T-helper 22 cell (primary cell): ENCODE results near the gene CCDC88B.

Experiments used
- DNase-seq: peaks from one replicate; pipeline ENCODE4 v3.0.0-alpha.2; 2020; ENCODE audit warnings: low read depth

The CCDC88B gene

GRCh38 chr11:64382586-64382985, 42.6 kb downstream of the CCDC88B start:
- DNase-seq = no peak

GRCh38 chr11:64383580-64383979, 43.6 kb downstream of the CCDC88B start:
- DNase-seq = no peak

DNA sequence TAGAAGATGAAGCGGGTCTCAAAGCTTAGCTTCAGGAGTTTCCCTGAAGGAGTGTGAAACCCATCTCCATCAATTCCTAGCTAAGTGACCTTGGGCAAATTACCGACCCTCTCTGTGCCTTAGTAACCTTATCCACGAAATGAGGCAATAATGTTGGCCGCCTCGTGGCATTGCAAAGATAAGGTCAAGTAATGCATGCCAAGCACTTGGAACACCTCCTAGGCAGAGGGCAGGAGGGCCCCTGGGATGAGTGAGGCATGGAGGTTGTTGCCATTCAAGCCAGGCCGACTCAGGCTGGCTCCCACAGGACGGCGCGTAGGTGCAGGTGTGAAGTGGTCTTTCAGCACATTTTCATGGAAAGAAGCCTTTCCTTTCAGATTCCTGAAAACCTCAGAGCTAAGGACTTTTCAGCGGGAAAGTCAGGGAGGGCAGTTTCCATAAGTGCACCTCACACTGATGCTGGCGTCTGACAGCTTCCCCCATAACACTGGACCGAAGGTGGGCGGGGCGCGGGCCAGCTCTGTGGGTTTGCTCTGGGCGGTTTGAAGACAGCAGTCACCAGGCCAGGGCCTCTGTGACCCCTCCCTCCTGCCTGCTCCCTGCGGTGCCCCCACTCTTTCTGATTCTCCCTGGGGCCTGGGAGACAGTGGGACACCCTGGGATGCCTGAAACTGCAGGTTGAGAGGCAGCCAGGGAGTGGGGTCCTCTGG, 44.2 kb downstream of the CCDC88B start:
- no peak for DNase-seq

DNA sequence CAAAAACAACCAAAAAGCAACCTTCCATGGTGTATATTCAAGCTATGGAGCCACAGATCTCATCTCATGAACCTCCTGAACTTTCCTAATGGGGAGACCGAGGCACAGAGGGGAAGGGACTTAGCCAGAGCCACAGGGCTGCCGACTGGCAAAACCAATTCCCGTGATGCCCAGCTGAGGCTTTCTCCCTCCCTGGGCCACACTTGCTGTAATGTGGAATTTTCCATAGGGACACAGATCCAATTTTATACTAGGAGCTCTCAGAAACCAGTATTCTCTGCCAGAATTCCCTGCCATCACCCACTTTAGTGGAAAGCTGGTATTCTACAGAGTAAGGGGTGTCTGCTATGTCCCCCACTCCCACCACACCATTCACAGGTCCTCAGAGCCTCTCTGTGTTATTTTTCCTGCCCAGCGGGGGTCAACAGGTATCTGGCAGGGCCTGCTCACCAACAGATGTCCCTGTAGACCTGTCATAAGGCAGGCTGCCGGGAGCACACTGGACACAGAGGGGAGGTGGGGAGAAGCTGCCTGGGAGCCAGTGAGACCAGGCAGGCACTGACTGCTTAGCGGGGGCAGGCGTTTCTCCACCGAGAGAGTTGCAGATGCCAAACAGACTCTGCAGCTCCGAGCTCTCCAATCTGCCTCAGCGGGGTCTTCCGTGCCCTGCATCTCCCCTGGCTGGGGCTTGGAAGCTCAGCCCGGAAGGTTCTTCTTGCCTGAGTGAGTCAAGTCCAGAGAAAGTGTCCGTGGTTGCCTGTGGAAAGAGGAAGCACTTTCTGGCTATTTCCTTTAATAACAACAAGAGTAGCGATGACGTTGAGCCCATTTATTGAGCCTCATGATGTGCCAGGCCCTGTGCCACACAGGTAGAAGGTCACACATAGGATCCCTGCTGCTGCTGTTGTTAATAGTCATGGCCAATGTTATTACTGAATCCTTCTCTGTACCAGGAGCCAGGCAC, 45.3 kb downstream of the CCDC88B start:
- DNase-seq = no peak

GRCh38 chr11:64385945-64386704, 46.1 kb downstream of the CCDC88B start:
- DNase-seq = no peak

- DNase-seq = no peak
These were observed 47.9 kb downstream of the CCDC88B start for GRCh38 chr11:64387916-64388315.

- DNase-seq = no peak
These were observed 48.9 kb downstream of the CCDC88B start for GRCh38 chr11:64388894-64389293.

DNA sequence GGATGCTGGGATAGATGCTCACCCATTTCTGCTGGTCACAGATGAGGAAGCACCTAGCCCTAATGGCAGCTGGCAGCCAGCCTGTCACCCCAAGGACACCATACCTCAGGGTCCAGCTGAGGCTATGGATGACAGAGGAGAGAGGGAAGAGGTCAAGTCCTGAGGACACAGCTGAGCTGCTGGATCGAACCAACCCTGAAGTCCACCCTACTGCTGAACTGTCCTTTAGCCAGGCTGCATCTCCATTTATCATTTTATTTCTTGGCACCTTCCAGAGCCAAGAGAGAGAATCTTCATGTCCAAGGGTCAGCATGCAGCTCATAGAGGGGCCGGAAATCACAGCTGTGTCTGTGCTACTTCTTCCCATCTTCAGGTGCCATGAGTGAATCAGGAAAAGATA, 49.8 kb downstream of the CCDC88B start:
- DNase-seq = no peak

DNA sequence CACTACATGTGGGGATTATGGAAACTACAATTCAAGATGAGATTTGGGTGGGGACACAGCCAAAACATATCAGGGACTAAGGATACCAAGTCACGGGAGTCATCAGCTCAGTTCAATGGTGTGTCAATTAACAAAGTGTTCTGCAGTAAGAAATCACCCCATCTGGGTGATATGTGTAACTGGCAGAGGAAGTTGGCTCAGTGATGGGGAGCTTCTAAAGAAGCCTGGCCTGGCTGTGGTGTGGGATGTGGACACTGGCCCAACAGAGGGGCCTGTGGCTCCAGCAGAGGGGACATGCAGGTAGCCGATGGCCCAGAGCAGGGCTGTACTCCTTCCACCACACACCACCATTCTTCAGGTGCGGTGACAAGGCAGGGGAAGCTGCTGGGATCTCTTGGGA, 50.6 kb downstream of the CCDC88B start:
- DNase-seq = no peak

DNA sequence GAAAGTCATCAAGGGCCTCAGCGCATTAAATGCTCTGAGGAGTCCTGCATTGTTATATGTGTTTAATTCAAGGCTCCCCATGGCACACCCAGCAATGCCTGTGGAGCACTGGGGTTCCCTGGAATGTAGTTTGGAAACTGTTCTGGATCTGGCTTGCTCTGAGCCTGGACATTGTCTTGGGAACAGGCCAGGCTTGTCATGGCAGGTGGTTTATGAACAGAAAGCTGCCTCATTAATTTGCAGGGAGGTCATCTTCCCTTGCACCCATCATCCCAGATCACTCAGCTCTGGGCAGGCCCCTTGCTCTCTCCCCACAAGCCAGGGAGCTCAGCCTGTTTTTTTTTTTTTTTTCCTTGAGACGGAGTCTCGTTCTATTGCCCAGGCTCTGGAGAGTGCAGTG, 51.8 kb downstream of the CCDC88B start:
- DNase-seq = no peak

GRCh38 chr11:64395545-64396078, 55.6 kb downstream of the CCDC88B start:
- no peak for DNase-seq

DNA sequence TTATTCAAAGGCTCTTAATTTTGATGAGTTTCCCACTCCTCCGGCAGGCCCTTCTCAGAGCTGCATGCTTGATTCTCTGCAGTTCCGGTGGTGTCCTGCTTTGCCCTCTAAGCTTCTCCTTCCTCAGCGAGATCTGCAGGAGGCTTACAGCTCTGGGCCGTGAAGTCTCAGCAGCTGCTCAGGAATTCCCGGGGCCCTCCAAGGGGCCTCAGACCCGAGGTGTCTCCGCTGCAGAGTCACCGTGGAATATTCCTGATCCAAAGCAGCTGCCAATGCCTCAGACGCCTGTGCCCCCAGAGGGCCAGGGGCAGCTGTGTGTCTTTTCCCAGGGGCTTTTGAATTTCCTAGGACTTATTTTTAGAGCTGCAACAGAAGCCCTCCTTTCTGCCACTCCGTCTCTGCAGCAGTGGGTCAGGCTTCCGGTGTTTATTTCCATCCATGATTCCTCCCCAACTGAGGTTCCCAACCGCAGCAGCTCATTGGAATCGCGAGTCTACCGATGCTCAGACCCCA, 56.1 kb downstream of the CCDC88B start:
- no peak for DNase-seq

GRCh38 chr11:64400102-64400501, 60.1 kb downstream of the CCDC88B start:
- no peak for DNase-seq

DNA sequence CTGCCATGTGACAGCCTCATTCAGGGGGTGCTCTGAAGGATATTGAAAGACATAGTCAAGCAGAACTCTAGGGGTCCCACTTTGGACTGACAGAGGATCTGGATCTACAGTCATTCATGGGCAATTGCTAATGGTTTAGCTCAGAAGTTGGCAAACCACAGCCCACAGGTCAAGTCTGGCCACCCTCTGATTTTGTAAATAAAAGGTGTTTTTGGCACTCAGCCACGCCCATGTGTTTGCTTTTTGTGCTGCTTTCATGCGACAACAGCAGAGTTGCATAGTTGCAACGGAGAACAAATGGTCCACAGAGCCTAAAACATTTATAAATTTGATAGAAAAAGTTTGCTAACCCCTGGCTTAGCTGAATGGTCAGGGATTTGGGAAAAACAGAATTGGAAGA, 60.7 kb downstream of the CCDC88B start:
- no peak for DNase-seq

GRCh38 chr11:64401775-64402174, 61.8 kb downstream of the CCDC88B start:
- DNase-seq = no peak

DNA sequence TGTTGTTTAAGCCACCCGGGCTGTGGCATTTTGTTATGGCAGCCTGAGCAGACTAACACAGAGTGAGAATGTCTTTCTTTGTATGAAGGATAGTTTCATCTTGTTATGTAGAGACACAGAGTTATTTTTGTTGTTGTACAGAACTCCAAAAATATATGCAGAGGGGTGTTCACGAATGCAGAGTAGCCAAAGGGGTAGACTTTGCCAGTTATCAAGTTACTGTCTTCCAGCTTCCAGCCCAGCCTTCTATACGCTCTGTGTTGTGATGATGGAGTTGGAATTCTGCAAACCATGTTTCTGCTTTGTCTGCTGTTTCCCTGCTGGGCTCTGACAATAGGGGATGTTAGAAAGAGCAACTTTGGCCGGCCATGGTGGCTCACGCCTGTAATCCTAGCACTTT, 63.1 kb downstream of the CCDC88B start:
- no peak for DNase-seq

- no peak for DNase-seq
These were observed 66.4 kb downstream of the CCDC88B start for GRCh38 chr11:64406221-64406946.
